ENCODE results near the gene SLC22A2.

DNA sequence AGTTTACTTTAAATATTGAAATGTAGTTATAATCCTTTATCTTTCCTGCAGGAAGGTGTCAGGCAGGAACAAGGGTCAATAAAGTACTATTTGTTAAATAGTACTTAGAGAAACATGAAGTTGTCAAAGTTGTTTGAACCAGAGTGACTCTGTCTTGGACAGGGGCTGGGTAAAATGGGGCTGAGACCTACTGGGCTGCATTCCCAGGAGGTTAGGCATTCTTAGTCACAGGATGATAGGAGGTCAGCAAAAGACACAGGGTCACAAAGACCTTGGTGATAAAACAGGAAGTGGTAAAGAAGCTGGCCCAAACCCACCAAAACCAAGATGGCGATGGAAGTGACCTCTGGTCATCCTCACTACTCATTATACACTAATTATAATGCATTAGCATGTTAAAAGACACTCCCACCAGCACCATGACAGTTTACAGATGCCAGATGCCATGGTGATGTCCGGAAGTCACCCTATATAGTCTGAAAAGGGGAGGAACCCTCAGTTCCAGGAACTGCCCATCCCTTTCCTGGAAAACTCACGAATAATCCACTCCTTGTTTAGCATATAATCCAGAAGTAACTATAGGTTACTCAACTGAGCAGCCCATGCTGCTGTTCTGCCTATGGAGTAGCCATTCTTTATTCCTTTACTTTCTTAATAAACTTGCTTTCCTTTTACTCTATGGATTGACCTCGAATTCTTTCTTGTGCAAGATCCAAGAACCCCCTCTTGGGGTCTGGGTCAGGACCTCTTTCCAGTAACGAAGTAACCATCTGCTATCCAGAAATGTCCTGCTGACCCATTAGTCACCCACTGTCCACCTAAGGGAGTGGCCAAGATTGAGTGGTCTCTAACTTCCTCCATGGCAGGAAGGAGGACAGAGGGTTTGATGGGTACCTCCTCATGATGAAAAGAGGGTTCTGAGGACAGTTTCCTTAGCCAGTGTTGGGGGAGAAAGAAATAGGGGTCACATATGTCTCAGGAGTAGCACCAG, 19.6 kb downstream of the SLC22A2 start:
- TF ChIP-seq CTCF (conservative IDR thresholded peaks at IDR 0.05; ENCODE audit: low read length): no peak
- TF ChIP-seq EZH2phosphoT487 (IDR thresholded peaks at IDR 0.05; ENCODE audit: borderline replicate concordance, low read depth, low read length): no peak

All from OCI-LY7 (cell line).